Thyroid gland (tissue), 4 donors: ENCODE measurements around the gene RNF220. TPM values are rescaled to one million over a fixed set of nuclear protein-coding genes. Genes with fewer than 3 reads are reported as not detected.

Experiments
- DNase-seq, 2 donors: peaks; one replicate each; pipeline ENCODE4 v3.0.0-alpha.2; 2019
- H3K27ac ChIP-seq, 3 donors: fragments of 200-600 bp; sonication (generic); 1 replicate in 2 of 3; 2 replicates in 1 of 3; pipeline ENCODE4 v1.5.1; 2016 to 2019; ENCODE audit warnings: mild to moderate bottlenecking in 1 of 3, moderate library complexity in 1 of 3
- H3K27me3 ChIP-seq: fragments of 200-600 bp; sonication (generic); one replicate; pipeline ENCODE4 v1.5.1; 2019
- H3K36me3 ChIP-seq, 2 donors: fragments of 200-600 bp; sonication (generic); one replicate each; pipeline ENCODE4 v1.5.1; 2016 to 2019
- H3K4me1 ChIP-seq, 2 donors: fragments of 200-600 bp; sonication (generic); one replicate each; pipeline ENCODE4 v1.5.1; 2017 to 2019
- H3K4me3 ChIP-seq, 3 donors: fragments of 200-600 bp; sonication (generic); replicated peaks in 1 of 3; 1 replicate in 2 of 3; 2 replicates in 1 of 3; pipeline ENCODE4 v1.5.1; 2016; ENCODE audit warnings: mild to moderate bottlenecking in 1 of 3
- H3K9me3 ChIP-seq: fragments of 200-600 bp; sonication (generic); one replicate; pipeline ENCODE4 v1.5.1; 2017
- POLR2A ChIP-seq, 2 donors: fragments of 450-650 bp; IDR thresholded peaks; one replicate each; pipeline ENCODE4 v1.6.1; 2017; ENCODE audit warnings: antibody characterized with exemption in 2 of 2, mild to moderate bottlenecking in 2 of 2, moderate library complexity in 1 of 2
- WGBS, 2 donors: methylation state at CpG; one replicate each; pipeline ENCODE4 v1.1.5; 2017; 5-methylcytosine and 5-hydroxymethylcytosine counted together
- intact Hi-C: fragments of 100-400 bp; cut with DNase I; formaldehyde crosslinking; loops from one replicate; pipeline ENCODE4 v1.15.1; 2023
- total RNA-seq, 4 donors: library from RNA; depleted of rRNA; stranded (reverse); fragments of >200 nt; gene quantifications; one replicate each; pipeline ENCODE4 v1.2.3, GENCODE V29; 2016
- TF ChIP-seq, protein P1 (sequence below), 6 experiments: fragments of 200-600 bp in 3 of 6; fragments of 450-650 bp in 3 of 6; sonication (generic) in 3 of 6; IDR thresholded peaks; one replicate each; pipeline ENCODE4 v1.5.1; 2016 to 2019; ENCODE audit warnings: antibody characterized with exemption in 6 of 6, mild to moderate bottlenecking in 2 of 6, inconsistent platforms in 1 of 6, moderate library complexity in 1 of 6

RNF220 gene
- total RNA-seq, 4 donors from 2014 or later = 88.7 to 117 (median 102) TPM

DNA sequence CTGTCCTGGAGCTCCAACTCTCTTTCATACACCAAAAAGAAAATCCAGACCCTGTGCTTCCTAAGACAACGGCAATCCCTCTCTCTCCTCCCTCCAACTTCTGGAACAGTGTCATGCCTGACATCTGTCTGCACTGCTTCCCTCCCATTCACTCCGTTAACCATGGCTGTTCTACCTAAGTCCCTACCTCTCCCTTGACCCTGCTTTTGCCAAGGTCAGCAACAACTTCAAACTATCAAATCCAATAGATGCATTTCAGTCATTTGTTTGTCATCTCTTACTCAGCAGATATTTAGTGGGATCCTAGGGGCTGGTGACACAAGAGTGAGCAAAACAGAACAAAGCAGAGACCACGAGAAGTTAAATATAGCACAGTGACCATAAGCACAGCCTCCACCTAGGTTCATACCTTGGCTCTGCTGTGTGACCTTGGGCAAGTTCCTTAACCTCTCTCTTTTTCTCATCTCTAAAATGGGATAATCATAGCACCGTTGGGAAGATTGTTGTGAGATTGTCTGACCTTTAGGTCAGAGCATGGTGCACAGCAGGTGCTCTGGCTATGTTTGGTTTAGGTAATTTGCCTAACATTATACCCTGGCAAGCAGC, 180.4 kb downstream of the RNF220 start:
- Histone ChIP-seq H3K4me1 (no peaks in the 10 kb centered on the region), H3K9me3 (no peaks in the 10 kb centered on the region), H3K4me3 (no peak overlapping the region), H3K36me3 (no peaks in the 10 kb centered on the region), H3K27ac (no peak overlapping the region), H3K27me3 (no peaks in the 10 kb centered on the region)
- no peak for DNase-seq
- intact Hi-C loops = no loop called here
- WGBS, 2 donors = 60 to 71% methylated on average over 4 of the region's 4 CpGs
- no peak for TF ChIP-seq POLR2A (IDR thresholded peaks at IDR 0.05)
- TF ChIP-seq, protein P1, sequence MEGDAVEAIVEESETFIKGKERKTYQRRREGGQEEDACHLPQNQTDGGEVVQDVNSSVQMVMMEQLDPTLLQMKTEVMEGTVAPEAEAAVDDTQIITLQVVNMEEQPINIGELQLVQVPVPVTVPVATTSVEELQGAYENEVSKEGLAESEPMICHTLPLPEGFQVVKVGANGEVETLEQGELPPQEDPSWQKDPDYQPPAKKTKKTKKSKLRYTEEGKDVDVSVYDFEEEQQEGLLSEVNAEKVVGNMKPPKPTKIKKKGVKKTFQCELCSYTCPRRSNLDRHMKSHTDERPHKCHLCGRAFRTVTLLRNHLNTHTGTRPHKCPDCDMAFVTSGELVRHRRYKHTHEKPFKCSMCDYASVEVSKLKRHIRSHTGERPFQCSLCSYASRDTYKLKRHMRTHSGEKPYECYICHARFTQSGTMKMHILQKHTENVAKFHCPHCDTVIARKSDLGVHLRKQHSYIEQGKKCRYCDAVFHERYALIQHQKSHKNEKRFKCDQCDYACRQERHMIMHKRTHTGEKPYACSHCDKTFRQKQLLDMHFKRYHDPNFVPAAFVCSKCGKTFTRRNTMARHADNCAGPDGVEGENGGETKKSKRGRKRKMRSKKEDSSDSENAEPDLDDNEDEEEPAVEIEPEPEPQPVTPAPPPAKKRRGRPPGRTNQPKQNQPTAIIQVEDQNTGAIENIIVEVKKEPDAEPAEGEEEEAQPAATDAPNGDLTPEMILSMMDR (IDR thresholded peaks at IDR 0.05) = no peak

DNA sequence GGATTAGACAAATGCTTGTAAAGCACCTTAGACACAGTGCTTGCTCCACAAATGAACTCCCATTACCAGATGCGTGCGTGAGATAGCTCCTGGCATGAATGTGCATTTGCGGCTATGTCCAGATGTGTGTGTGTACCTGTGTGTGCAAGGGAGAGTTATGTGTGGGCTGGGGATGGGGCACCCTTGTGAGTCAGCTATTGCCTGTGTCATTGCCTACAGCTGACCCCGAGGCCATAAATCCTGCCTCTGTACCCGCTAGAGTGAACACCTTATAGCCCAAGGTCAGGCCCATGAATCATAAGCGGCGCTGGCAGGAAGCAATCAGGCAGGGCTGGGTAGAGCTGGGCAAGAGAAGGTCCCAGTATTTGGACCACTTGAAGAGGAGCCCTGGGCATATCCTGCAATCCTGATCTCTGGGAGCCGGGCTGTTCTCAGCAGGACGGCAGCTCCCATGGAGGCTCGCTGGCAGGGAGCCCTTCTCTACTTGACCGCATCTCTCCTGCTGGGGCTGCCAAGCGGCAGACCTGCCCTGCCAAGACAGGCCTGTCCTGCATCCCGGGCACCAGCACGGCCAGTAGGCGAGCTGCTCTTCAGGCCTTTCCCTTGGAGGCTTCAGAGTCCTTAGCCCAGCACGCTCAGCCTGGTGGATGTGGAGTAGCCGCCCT, 182.9 kb downstream of the RNF220 start:
- H3K4me3 ChIP-seq = no peak overlapping the region
- H3K9me3 ChIP-seq = no peaks in the 10 kb centered on the region
- no peaks in the 10 kb centered on the region for H3K4me1 ChIP-seq
- no peaks in the 10 kb centered on the region for H3K36me3 ChIP-seq
- no peak for TF ChIP-seq POLR2A (IDR thresholded peaks at IDR 0.05)
- TF ChIP-seq, protein P1 (IDR thresholded peaks at IDR 0.05) = no peak
- intact Hi-C loops = no loop called here
- H3K27ac ChIP-seq = no peak overlapping the region
- DNase-seq = peak; percentile 43 to 64
- WGBS, 2 donors = 72 to 77% methylated on average over 17 of the region's 17 CpGs
- no peaks in the 10 kb centered on the region for H3K27me3 ChIP-seq

DNA sequence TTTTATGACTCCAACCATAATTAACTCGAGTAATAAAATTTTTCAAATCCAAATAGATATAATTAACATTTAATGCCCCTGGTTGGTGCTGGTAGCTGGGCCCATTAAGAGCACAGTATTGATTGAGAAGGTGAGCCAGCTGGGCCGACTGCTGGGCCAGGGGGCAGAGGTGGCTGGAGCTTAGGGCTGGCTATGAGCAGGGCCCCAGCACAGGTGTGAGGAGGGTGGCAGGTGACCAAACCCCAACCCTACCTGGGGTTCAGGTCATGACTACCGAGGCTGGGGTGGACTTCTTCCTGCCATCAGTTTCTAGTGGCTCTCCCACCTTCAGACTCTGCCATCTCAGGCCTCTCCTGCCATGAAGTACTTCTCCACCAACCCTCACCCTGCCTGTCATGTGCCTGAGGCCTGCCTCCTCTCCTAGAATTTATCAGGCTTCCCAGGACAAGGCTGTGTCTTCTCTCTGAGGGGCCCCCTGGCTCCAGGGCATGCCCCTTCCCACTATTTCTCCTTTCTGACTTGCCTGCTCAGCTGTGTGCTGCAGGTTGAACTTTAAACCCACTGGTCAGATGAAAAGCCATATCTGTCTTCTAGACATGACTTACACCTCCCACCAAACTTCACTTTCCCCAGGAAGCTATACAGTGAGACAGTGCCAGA, 183.6 kb downstream of the RNF220 start:
- 82 to 96% methylated on average over 2 to 3 of the region's 3 CpGs for whole genome bisulfite sequencing, 2 donors

DNA sequence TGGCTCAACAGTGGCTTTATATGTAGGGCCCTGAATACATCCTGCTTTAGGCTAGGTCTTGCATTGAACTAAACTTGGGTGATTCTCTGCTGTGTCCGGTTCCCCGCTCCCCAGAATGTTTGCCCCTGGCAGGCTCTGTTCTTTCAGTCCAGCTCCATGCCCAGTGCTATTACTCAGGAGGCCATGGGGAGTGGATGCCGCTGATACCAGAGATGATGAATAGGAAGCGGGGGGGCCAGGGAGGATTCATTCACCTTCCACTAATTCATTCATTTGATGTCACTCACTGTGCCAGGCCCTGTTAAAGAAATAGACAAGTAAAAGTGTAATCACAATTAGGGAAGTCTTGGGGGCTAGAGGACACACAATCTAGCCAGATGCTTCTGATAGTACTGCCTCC, 185.4 kb downstream of the RNF220 start:
- TF ChIP-seq POLR2A (IDR thresholded peaks at IDR 0.05) = no peak
- TF ChIP-seq, protein P1 (IDR thresholded peaks at IDR 0.05) = no peak
- WGBS, 2 donors = 93 to 98% methylated on average over 4 of the region's 4 CpGs

More for the DNA sequence above, 183.6 kb downstream of the RNF220 start:
- no peak for DNase-seq
- TF ChIP-seq POLR2A (IDR thresholded peaks at IDR 0.05) = no peak
- TF ChIP-seq, protein P1 (IDR thresholded peaks at IDR 0.05) = no peak
- H3K36me3 ChIP-seq = no peaks in the 10 kb centered on the region
- H3K9me3 ChIP-seq = no peaks in the 10 kb centered on the region
- H3K27me3 ChIP-seq = no peaks in the 10 kb centered on the region
- H3K4me3 ChIP-seq = no peak overlapping the region
- H3K27ac ChIP-seq = no peak overlapping the region
- H3K4me1 ChIP-seq = no peaks in the 10 kb centered on the region
- intact Hi-C loops = no loop called here

DNA sequence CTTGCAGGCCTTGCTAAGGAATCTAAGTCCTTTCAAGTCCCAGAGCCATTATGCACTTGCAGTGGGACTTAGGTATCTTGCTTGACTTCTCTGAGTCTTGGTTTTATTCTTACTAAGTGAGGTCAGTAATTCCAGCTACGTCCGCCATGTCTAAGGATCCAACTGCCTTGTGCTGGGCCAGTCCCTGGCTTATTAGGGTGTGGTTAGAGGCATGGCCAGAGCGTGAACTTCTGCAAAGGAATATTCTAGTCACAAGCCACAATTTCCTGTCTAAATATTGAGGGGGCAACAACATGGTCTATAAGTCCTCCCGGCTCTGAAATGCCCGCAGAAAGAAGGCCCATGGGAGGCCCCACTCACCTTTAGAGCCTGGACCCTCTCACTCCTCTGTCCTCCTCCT, 186.3 kb downstream of the RNF220 start:
- H3K4me1 ChIP-seq = no peaks in the 10 kb centered on the region
- DNase-seq = no peak
- no peaks in the 10 kb centered on the region for H3K36me3 ChIP-seq
- H3K9me3 ChIP-seq = no peaks in the 10 kb centered on the region
- no peak overlapping the region for H3K4me3 ChIP-seq
- 87 to 95% methylated on average over 5 of the region's 5 CpGs for WGBS, 2 donors
- intact Hi-C loops = loop anchor here (10.0 kb wide), 1 partner anchor 377 kb away; the partner anchor contains the start of gene DMAP1
- TF ChIP-seq, protein P1 (IDR thresholded peaks at IDR 0.05) = no peak
- TF ChIP-seq POLR2A (IDR thresholded peaks at IDR 0.05) = no peak
- H3K27me3 ChIP-seq = no peaks in the 10 kb centered on the region
- H3K27ac ChIP-seq = no peak overlapping the region

More for the DNA sequence above, 185.4 kb downstream of the RNF220 start:
- H3K36me3 ChIP-seq = no peaks in the 10 kb centered on the region
- no peaks in the 10 kb centered on the region for H3K4me1 ChIP-seq
- no peak for DNase-seq
- intact Hi-C loops = loop anchor here (10.0 kb wide), 1 partner anchor 376 kb away; the partner anchor contains the start of gene DMAP1
- H3K9me3 ChIP-seq = no peaks in the 10 kb centered on the region
- H3K4me3 ChIP-seq = no peak overlapping the region
- no peak overlapping the region for H3K27ac ChIP-seq
- H3K27me3 ChIP-seq = no peaks in the 10 kb centered on the region
